Measurements from ENCODE around the gene SDK1. TPM values are rescaled to one million over a fixed set of nuclear protein-coding genes. Genes with fewer than 3 reads are reported as not detected.
A peak's percentile ranks its signal among the peaks of the same experiment; 100 is the strongest.

SDK1 gene
- total RNA-seq, 2 donors from 2014 or later, result 3.1 to 3.6 TPM

DNA sequence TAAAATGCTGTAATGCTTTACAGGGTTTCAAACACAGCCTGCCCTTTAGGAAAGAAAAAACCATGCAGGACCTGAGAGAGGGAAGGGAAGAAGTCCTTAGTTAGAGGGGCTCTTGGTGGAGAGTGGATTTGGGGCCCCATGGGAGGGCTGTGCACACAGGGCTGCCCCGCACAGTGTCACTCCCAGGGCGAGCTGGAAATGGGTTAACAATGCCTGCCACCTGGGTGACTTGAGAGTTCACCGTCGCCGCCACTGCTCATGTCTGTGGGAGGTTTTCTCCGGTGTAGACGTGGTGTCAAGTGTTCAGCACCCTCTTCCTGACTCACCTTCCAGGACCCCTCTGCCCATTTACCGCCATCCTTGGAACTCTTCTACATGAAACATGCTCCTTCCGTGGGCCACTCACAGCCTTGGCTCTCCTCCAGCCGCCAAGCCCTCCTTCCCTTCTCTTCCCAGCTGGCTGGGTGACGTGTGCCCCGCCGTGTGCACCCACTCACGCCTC is 686.4 kb downstream of the SDK1 start:
- no peaks in the 10 kb centered on the region for H3K9me3 ChIP-seq
- H3K27ac ChIP-seq, result no peak overlapping the region
- H3K27me3 ChIP-seq, result no peaks in the 10 kb centered on the region
- TF ChIP-seq, protein P1, sequence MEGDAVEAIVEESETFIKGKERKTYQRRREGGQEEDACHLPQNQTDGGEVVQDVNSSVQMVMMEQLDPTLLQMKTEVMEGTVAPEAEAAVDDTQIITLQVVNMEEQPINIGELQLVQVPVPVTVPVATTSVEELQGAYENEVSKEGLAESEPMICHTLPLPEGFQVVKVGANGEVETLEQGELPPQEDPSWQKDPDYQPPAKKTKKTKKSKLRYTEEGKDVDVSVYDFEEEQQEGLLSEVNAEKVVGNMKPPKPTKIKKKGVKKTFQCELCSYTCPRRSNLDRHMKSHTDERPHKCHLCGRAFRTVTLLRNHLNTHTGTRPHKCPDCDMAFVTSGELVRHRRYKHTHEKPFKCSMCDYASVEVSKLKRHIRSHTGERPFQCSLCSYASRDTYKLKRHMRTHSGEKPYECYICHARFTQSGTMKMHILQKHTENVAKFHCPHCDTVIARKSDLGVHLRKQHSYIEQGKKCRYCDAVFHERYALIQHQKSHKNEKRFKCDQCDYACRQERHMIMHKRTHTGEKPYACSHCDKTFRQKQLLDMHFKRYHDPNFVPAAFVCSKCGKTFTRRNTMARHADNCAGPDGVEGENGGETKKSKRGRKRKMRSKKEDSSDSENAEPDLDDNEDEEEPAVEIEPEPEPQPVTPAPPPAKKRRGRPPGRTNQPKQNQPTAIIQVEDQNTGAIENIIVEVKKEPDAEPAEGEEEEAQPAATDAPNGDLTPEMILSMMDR (IDR thresholded peaks at IDR 0.05), result no peak
- no peak for DNase-seq (ENCODE audit: low spot score)
- H3K36me3 ChIP-seq, result no peaks in the 10 kb centered on the region
- H3K4me1 ChIP-seq, result no peaks in the 10 kb centered on the region
- H3K4me3 ChIP-seq, result no peak overlapping the region

DNA sequence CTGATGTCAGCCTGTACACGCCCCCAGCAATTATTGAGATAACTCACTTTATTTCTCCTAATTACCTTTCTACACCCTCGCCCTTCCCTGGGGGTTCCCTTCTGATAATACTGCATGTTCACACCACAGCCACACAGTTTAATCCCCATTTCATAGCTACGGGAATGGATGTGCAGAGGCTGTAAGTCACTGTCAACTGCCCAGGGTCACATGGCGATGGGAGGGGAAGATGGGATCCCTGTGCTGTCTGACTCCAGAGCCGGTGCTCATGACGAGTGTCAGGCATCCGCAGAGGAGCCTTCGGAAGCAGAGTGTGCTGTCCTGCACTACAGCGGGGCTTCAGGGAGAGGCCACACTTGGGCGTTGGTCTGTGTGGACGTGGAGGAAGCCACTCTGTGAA is 688.7 kb downstream of the SDK1 start:
- H3K4me1 ChIP-seq, result no peaks in the 10 kb centered on the region
- no peaks in the 10 kb centered on the region for H3K27me3 ChIP-seq
- DNase-seq (ENCODE audit: low spot score), result no peak
- TF ChIP-seq, protein P1 (IDR thresholded peaks at IDR 0.05), result no peak
- no peak overlapping the region for H3K4me3 ChIP-seq
- no peaks in the 10 kb centered on the region for H3K36me3 ChIP-seq
- H3K9me3 ChIP-seq, result no peaks in the 10 kb centered on the region
- H3K27ac ChIP-seq, result no peak overlapping the region

DNA sequence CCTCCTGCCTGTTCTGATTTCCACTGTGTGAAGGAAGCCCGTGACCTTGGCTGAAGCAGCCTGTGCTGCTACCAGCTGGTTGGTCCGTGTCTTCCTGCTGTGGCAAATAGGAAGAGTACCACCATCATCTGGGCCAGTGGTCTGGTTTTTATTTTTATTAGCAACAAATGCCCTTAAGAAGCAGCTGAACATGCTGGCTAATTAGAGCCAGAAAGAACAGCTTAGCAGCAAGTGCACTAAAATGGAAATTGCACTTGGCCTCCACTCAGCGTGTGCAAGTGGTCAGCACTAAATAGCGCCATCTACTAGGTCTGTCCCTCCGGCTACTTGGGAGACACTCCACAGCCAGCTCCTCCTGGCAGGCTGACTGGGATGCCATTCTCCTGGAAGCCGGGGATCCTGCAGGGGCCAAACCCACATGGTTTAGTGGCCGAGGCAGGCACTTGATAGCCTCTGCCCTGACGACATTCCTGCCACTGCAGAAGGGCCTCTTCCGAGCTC is 690.7 kb downstream of the SDK1 start:
- Histone ChIP-seq H3K4me1 (no peaks in the 10 kb centered on the region), H3K27ac (no peak overlapping the region), H3K4me3 (no peak overlapping the region), H3K27me3 (no peaks in the 10 kb centered on the region), H3K36me3 (no peaks in the 10 kb centered on the region), H3K9me3 (no peaks in the 10 kb centered on the region)
- TF ChIP-seq, protein P1 (IDR thresholded peaks at IDR 0.05), result peak in 1 of 2 donors; percentile 16
- no peak for DNase-seq (ENCODE audit: low spot score)

DNA sequence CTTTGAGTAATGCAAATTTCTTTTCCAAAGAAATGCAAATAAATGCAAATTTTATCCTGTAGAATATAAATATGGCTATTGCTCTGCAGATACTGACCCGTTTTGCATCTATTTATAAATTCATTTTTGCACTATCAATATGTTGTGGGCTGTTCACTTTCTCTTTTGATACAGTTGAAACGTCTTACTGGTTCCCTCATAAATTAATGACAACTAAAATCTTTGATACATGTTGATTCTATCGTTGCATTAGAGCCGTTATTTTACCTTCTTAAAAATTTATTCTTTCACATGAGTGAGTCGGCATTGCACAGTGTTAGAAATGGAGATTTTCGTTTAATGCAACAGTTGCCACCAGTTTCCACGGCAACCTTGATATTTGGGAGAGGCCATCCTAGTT is 691.8 kb downstream of the SDK1 start:
- H3K9me3 ChIP-seq, result no peaks in the 10 kb centered on the region
- H3K4me3 ChIP-seq, result no peak overlapping the region
- H3K4me1 ChIP-seq, result no peaks in the 10 kb centered on the region
- H3K27me3 ChIP-seq, result no peaks in the 10 kb centered on the region
- no peak for DNase-seq (ENCODE audit: low spot score)
- H3K27ac ChIP-seq, result no peak overlapping the region
- H3K36me3 ChIP-seq, result no peaks in the 10 kb centered on the region
- TF ChIP-seq, protein P1 (IDR thresholded peaks at IDR 0.05), result no peak

DNA sequence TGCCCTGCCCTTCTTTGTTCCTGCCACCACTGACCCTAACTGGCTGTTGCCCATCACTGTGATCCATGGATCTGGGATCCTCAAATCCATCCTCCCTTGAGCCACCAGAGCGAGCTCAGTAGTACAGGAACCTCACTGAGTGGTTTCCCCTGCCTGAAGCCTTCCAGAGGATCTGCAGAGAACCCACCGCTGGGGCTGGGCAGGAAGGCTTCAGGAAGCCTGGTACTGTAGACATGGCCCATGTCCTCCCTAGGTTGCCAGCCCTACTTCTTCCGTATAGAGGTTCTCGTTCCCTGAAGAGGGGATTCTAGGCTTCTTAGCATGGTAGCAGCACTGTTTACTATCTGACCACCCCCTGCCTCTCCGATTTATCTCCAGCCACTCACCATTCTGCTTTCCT is 693.7 kb downstream of the SDK1 start:
- no peak for DNase-seq (ENCODE audit: low spot score)
- TF ChIP-seq, protein P1 (IDR thresholded peaks at IDR 0.05), result no peak
- Histone ChIP-seq H3K4me1 (no peaks in the 10 kb centered on the region), H3K9me3 (no peaks in the 10 kb centered on the region), H3K4me3 (no peak overlapping the region), H3K36me3 (no peaks in the 10 kb centered on the region), H3K27ac (no peak overlapping the region), H3K27me3 (no peaks in the 10 kb centered on the region)

DNA sequence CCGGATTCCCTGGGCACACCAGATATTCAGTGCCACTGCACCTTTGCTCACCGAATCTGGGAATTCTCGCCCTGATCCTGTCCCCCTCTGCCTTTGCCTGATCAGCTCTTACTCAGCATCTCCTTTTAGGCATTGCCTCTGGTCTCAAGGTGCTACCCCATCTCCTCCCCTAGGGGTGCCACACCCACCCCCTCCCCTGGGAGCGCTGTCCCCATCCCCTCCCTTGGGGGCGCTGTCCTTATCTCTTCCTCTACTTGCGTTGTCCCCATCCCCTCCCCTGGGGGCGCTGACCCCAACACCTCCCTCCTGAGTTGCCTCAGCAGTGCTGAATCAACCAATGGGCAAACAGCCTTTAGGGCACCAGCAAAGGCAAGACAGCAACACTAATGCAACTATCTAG is 694.1 kb downstream of the SDK1 start:
- DNase-seq (ENCODE audit: low spot score), result no peak
- no peak overlapping the region for H3K4me3 ChIP-seq
- no peaks in the 10 kb centered on the region for H3K4me1 ChIP-seq
- H3K27me3 ChIP-seq, result no peaks in the 10 kb centered on the region
- TF ChIP-seq, protein P1 (IDR thresholded peaks at IDR 0.05), result no peak
- no peak overlapping the region for H3K27ac ChIP-seq
- no peaks in the 10 kb centered on the region for H3K36me3 ChIP-seq
- no peaks in the 10 kb centered on the region for H3K9me3 ChIP-seq

Measured in right atrium auricular region (tissue), 2 donors.